Activated CD4-positive, alpha-beta T cell treated with anti-CD3 and anti-CD28 coated beads for 24 hours (primary cell): ENCODE measurements around the gene OR4K17.
"Not testable (repeated sequence)": the region's sequence is repeated elsewhere in the genome, so short reads cannot be mapped to it uniquely, and the experiment has no call there.

Experiments used
- DNase-seq, 2 donors: peaks; one replicate each; pipeline ENCODE4 v3.0.0-alpha.2; 2020; ENCODE audit warnings: low read depth in 2 of 2

OR4K17 gene, protein sequence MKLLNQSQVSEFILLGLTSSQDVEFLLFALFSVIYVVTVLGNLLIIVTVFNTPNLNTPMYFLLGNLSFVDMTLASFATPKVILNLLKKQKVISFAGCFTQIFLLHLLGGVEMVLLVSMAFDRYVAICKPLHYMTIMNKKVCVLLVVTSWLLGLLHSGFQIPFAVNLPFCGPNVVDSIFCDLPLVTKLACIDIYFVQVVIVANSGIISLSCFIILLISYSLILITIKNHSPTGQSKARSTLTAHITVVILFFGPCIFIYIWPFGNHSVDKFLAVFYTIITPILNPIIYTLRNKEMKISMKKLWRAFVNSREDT

DNA sequence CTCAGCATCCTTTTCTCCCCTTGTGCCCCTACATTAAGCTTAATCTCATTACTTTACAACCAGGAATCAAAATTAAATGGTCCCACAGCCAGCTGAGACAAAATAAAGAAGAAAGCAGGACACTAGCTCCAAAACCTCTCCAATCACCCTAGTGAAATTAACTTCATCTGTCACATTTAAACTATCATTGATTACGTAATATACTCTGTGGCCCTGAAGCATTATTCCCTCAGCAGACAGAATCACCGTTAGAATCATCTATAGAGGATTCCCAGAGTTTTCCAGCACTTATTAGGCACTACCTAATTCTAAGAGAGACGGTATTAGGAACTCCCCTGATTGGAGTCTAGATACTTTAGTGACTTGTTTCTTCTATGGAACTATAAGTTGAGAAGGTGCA lies at the start of gene OR4K17:
Gene OR4K17, plus strand, starts transcription at position 302 of the 400 bp plus-strand sequence. CDS start 6,761 bp downstream, outside the sequence.
- no peak for DNase-seq

DNA sequence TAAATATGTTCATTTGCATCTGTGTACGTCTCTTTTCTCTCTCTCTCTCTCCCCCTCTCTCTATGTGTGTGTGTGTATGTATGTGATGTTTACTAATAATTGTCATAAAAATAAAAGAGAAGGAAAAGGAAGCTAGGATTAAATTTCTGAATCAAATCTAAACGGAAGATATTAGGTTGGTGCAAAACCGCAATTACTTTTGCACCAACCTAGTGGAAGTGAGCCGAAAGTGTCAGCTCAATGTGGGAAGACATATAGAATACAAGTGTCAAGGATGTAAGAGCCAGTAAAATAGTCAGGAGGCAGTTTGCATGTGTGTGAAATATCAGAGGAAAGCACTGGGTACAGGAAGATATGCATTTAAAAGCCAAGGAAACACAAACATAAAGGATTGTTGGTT lies 18.5 kb upstream of the OR4K17 start:
- DNase-seq, result no peak

DNA sequence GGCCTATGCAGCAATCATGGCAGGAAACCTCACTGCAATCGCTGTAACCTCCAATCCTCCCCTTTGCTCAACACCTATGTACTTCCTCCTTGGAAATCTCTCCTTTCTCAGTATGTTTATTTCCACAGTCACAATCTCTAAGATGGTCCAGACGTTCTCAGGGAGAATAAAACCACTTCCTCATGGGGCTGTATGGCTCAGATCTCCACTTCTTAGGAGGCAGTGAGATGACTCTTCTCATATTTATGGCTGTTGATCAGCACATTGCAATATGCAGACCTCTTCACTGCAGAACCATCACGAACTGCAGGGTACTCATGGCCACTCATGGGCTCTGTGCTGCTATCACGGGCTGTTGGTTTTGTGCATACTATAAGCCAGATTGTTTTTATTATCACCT lies 17.1 kb upstream of the OR4K17 start:
- DNase-seq, result no peak

DNA sequence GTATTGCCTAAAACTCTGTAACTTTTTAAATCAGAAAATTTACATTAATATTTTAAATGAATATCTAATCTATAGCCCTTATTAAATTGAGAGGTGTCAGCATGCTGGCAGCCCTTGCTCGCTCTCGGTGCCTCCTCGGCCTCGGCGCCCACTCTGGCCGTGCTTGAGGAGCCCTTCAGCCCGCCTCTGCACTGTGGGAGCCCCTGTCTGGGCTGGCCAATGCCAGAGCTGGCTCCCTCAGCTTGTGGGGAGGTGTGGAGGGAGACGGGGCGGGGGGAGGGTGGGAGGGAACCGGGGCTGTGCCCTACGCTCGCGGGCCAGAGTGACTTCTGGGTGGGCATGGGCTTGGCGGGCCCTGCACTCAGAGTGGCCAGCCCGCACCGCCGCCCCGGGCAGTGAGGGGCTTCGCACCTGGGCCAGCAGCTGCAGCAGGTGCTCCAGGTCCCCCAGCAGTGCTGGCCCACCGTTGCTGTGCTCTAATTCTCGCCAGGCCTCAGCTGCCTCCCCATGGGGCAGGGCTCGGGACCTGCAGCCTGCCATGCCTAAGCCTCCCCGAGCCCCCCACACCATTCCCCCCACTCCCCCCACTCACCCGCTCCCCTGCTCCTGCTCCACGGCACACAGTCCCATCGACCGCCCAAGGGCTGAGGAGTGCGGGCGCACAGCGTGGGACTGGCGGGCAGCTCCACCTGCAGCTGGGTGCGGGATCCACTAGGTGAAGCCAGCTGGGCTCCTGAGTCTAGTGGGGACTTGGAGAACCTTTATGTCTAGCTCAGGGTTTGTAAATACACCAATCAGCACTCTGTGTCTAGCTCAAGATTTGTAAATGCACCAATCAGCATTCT lies 11.4 kb upstream of the OR4K17 start:
- not testable (repeated sequence) for DNase-seq

DNA sequence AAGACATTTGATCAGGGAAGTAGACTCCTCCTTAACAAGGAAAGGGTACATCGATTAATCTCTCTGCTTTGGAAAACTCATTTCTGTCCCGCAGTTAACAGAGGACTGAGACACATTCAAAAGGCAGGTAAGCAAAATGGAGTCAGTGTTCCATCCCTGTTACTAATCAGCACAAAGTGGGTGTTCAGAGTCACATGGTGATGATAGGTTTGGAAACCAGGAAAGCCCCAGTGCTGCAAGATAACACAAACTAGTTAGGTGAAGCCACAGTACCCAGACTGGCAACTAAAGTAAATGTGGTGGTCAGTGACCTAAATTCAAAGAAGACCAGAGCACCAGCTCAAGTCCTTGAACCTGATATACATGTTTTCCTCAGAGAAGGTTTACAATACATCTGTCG lies 1.8 kb downstream of the OR4K17 start:
- no peak for DNase-seq

DNA sequence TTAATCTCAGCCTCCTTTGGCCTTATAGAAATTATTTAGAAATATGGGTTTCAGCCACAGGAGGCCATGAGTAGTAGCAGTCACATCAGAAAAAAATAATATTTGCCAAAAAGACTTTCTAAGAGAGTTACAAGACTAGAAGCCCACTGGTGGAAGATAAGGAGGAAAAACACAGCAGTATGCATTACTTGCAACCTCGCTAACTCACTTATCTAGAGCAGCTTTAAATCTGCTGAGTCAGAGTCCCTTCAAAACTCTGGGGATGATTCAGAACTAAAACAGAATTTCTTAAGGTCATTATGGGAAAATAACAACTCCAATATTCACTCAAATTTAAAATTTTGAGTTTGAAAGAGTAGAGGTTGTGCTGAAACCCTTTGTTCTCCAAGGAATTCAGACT lies 6.2 kb downstream of the OR4K17 start:
- no peak for DNase-seq

DNA sequence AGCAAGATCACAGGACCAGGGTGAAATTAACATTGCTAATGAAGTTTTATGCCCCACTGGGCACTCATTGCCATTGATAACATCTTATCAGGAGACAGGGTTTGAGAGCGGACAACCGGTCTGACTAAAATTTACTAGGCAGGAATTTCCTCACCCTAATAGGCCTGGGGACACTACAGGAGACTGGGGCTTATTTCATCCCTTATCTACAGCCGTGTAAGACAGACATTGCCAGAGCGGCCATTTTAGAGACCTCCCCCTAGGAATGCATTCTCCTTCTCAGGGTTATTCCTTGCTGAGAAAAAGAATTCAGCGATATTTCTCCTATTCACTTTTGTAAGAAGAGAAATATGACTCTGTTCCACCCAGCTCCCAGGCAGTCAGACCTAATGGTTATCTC lies 8.3 kb downstream of the OR4K17 start:
- no peak for DNase-seq

DNA sequence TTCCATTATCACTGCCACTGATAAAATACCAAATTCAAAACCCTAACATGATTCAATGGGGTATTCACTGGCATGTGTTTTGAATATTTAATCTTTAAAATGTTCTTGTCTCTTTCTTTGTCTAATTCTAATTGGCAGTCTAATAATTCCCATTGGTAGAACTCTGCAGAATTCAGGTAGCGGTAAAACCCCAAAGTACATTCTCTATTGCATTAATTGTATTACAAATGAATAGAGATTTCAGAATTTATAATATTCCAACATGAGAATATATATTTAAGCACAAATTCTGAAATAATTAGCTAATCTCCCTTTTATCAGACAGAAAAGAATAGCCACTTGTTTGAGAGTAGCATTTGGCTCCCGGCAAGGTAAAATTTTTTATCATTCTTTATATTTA lies 28.0 kb downstream of the OR4K17 start, which contains the start of gene OR4N5:
Gene OR4N5, plus strand, starts transcription at position 301 of the 400 bp plus-strand sequence. CDS start 4,916 bp downstream, outside the sequence.
- DNase-seq, result no peak

DNA sequence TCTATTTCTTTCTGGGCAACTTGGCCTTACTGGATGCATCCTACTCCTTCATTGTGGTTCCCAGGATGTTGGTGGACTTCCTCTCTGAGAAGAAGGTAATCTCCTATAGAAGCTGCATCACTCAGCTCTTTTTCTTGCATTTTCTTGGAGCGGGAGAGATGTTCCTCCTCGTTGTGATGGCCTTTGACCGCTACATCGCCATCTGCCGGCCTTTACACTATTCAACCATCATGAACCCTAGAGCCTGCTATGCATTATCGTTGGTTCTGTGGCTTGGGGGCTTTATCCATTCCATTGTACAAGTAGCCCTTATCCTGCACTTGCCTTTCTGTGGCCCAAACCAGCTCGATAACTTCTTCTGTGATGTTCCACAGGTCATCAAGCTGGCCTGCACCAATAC lies 33.4 kb downstream of the OR4K17 start:
- DNase-seq, result no peak

DNA sequence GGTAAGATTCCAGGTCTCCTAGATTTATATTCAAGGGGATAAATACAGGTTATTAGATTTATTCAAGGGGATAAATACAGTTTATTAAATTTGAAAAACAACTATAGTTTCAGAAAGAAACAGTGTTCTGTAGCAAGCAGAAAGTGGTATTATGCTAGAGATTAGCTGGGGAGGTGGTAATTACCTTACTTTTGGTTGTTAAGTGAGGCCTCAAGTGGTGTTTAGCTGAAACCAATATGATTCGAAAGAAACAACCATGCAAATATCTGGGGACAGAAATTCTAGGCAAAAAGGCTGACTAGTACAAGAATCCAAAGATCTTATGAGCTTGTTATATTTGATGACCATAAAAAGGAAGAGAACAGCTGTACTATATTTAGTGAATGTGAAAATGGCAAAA lies 34.3 kb downstream of the OR4K17 start:
- DNase-seq, result no peak

DNA sequence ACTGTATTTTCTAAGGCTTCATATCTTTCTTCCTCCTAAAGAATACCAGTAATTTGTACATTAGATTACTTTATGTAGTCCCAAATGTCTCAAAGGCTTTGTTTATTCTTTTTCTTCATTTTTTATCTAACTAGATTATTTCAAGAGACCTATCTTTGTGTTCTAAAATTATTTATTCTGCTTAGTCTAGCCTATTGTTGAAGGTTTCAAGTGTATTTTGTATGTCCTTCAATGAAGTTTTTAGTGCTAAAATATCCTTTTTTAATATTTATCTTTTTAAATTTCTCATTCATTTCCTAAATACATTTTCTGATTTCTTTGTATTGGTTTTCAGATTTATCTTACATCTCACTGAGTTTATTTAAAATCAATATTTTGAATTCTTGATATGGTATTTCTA lies 53.9 kb downstream of the OR4K17 start:
- DNase-seq, result no peak

DNA sequence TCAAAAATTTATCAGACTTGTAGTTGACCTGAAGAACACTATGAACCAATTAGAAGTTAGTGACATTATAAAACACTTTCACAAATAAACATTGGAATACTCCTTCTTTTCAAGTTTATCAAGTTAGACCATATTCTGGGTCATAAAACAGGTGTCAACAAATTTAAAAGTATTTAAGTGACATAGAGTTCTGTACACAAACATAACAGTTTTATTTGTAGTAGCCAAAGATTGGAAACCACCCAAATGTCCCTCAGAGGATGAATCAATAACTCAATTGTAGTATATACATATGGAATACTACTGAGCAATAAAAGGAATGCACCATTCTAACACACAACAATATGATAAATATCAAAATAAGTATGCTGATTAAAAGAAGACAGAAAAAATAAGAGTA lies 56.6 kb downstream of the OR4K17 start:
- DNase-seq, result no peak

DNA sequence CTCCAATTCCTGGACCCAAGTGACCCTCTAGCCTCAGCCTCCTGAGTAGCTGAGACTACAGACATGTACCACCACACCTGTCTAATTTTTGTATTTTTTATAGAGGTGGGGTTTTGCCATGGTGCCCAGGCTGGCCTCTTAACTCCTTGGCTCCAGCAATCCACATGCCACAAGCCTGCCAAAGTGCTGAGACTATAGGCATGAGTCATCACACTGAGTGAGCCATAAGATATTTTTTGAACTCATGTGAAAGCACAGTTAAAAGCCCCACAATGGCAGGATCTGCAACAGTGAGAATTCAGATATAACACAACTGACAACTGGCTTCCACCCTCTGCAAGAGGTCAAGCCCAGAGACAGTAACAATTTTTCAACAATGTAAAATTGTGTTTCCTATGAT lies 59.3 kb downstream of the OR4K17 start:
- DNase-seq, result not testable (repeated sequence)
